IMR-90 (cell line): ENCODE results near the gene RBM15B. TPM values are rescaled to one million over a fixed set of nuclear protein-coding genes. Genes with fewer than 3 reads are reported as not detected.
A peak's percentile ranks its signal among the peaks of the same experiment; 100 is the strongest.

Experiments
- ATAC-seq: fragments of 200-7000 bp; cut with Tn5 transposase; 2 replicates; pipeline ENCODE4 v1.9.1; 2020; ENCODE audit warnings: low read depth, mild to moderate bottlenecking, moderate library complexity
- BruUV-seq: library from RNA; stranded (reverse); fragments of 400-500 nt; replicated peaks from 2 replicates; lab custom pipeline; 2021; lab: Mats Ljungman, UMichigan
- CTCF ChIA-PET: fragments of 300-600 bp; formaldehyde crosslinking; extraction: SDS; loops from one replicate; lab custom pipeline; 2021; ENCODE audit warnings: antibody characterized with exemption; lab: Yijun Ruan, JAX
- POLR2A ChIA-PET: fragments of 300-600 bp; sonication (Branson Sonifier 250); formaldehyde crosslinking; loops from one replicate; lab custom pipeline; 2022; ENCODE audit warnings: antibody characterized with exemption; ENCODE audit not compliant: unreplicated experiment; lab: Charles Lee
- DNase-seq: peaks from one replicate; pipeline ENCODE4 v3.0.0; 2013
- H2AFZ ChIP-seq: replicated peaks from 2 replicates; pipeline ENCODE3; 2013; ENCODE audit warnings: low read length, mild to moderate bottlenecking; ENCODE audit not compliant: poor library complexity
- H2AK5ac ChIP-seq: 2 replicates; pipeline ENCODE4 v1.6.1; 2013; ENCODE audit warnings: low read depth, low read length, inconsistent platforms
- H2AK9ac ChIP-seq: replicated peaks from 2 replicates; pipeline ENCODE3; 2013; ENCODE audit warnings: mild to moderate bottlenecking, low read depth, low read length, moderate library complexity; ENCODE audit not compliant: poor library complexity
- H2BK120ac ChIP-seq: 2 replicates; pipeline ENCODE4 v1.6.1; 2013; ENCODE audit warnings: low read depth, low read length, inconsistent platforms
- H2BK15ac ChIP-seq: 3 replicates; pipeline ENCODE4 v1.6.1; 2013; ENCODE audit warnings: low read depth, low read length, inconsistent platforms
- H2BK20ac ChIP-seq: 2 replicates; pipeline ENCODE4 v1.6.1; 2013; ENCODE audit warnings: low read depth, mild to moderate bottlenecking, inconsistent platforms, low read length, moderate library complexity
- H2BK5ac ChIP-seq: 2 replicates; pipeline ENCODE4 v1.6.1; 2013; ENCODE audit warnings: mild to moderate bottlenecking, low read depth, low read length, inconsistent platforms; ENCODE audit not compliant: poor library complexity, severe bottlenecking
- H3K14ac ChIP-seq: replicated peaks from 2 replicates; pipeline ENCODE4 v1.6.1; 2013; ENCODE audit warnings: low read depth, low read length, inconsistent platforms
- H3K18ac ChIP-seq: 2 replicates; pipeline ENCODE4 v1.6.1; 2013; ENCODE audit warnings: low read depth, low read length, control low read depth
- H3K23ac ChIP-seq: 2 replicates; pipeline ENCODE4 v1.6.1; 2013; ENCODE audit warnings: low read depth, low read length, inconsistent platforms
- H3K27ac ChIP-seq: 2 replicates; pipeline ENCODE4 v1.5.1; 2013; ENCODE audit warnings: mild to moderate bottlenecking, control low read depth, low read length; ENCODE audit not compliant: insufficient read depth
- H3K27me3 ChIP-seq: 2 replicates; pipeline ENCODE4 v1.6.1; 2013; ENCODE audit warnings: low read length; ENCODE audit not compliant: control insufficient read depth, insufficient read depth
- H3K36me3 ChIP-seq: 2 replicates; pipeline ENCODE4 v1.6.1; 2013; ENCODE audit warnings: low read length, mixed read lengths; ENCODE audit not compliant: control insufficient read depth, insufficient read depth
- H3K4ac ChIP-seq: 2 replicates; pipeline ENCODE4 v1.6.1; 2013; ENCODE audit warnings: low read depth, low read length, inconsistent platforms
- H3K4me1 ChIP-seq: 2 replicates; pipeline ENCODE4 v1.6.1; 2013; ENCODE audit warnings: low read length, mixed read lengths; ENCODE audit not compliant: control insufficient read depth, insufficient read depth
- H3K4me2 ChIP-seq: 2 replicates; pipeline ENCODE4 v1.6.1; 2013; ENCODE audit warnings: low read depth, mild to moderate bottlenecking, control low read depth, low read length, moderate library complexity
- H3K4me3 ChIP-seq: 2 replicates; pipeline ENCODE4 v1.5.1; 2013; ENCODE audit warnings: low read depth, mild to moderate bottlenecking, control low read depth, low read length, moderate library complexity; ENCODE audit not compliant: insufficient read depth
- H3K56ac ChIP-seq: 2 replicates; pipeline ENCODE4 v1.6.1; 2013; ENCODE audit warnings: low read length, inconsistent platforms; ENCODE audit not compliant: insufficient read depth; ENCODE audit errors: extremely low read depth
- H3K79me1 ChIP-seq, 2 experiments: 2 replicates each; pipeline ENCODE4 v1.6.1; 2013; ENCODE audit warnings: low read length in 2 of 2, inconsistent platforms in 1 of 2, low read depth in 1 of 2
- H3K9ac ChIP-seq: 2 replicates; pipeline ENCODE4 v1.6.1; 2013; ENCODE audit warnings: low read depth, low read length, control low read depth
- H3K9me1 ChIP-seq: 2 replicates; pipeline ENCODE4 v1.6.1; 2013; ENCODE audit warnings: low read length, inconsistent platforms; ENCODE audit not compliant: insufficient read depth
- H3K9me3 ChIP-seq: 2 replicates; pipeline ENCODE4 v1.6.1; 2013; ENCODE audit warnings: low read length; ENCODE audit not compliant: control insufficient read depth, insufficient read depth
- H4K20me1 ChIP-seq: 2 replicates; pipeline ENCODE4 v1.6.1; 2013; ENCODE audit warnings: low read length, inconsistent platforms; ENCODE audit not compliant: insufficient read depth
- H4K5ac ChIP-seq: 2 replicates; pipeline ENCODE4 v1.6.1; 2013; ENCODE audit warnings: mild to moderate bottlenecking, low read depth, low read length, control low read depth
- H4K8ac ChIP-seq, 2 experiments: 2 replicates each; pipeline ENCODE4 v1.6.1; 2013; ENCODE audit warnings: low read depth in 2 of 2, low read length in 2 of 2, control low read depth in 1 of 2, inconsistent platforms in 1 of 2
- H4K91ac ChIP-seq: 2 replicates; pipeline ENCODE4 v1.6.1; 2013; ENCODE audit warnings: low read depth, low read length, inconsistent platforms; ENCODE audit not compliant: insufficient read depth
- MAFK ChIP-seq: IDR thresholded peaks from 2 replicates; pipeline ENCODE4 v1.6.1; 2012; ENCODE audit warnings: low read depth, low read length, improper control_type of control experiment
- MAZ ChIP-seq: IDR thresholded peaks from 2 replicates; pipeline ENCODE4 v1.6.1; 2012; ENCODE audit warnings: low read depth, mild to moderate bottlenecking, low read length, improper control_type of control experiment, moderate library complexity, borderline replicate concordance
- MXI1 ChIP-seq: IDR thresholded peaks from 2 replicates; pipeline ENCODE4 v1.6.1; 2012; ENCODE audit warnings: low read depth, mild to moderate bottlenecking, low read length, moderate library complexity, borderline replicate concordance
- POLR2A ChIP-seq: IDR thresholded peaks from 2 replicates; pipeline ENCODE4 v1.6.1; 2012; ENCODE audit warnings: mild to moderate bottlenecking, low read depth, low read length
- RAD21 ChIP-seq: IDR thresholded peaks from 2 replicates; pipeline ENCODE4 v1.6.1; 2012; ENCODE audit warnings: low read length, improper control_type of control experiment
- RCOR1 ChIP-seq: IDR thresholded peaks from 2 replicates; pipeline ENCODE4 v1.6.1; 2012; ENCODE audit warnings: mild to moderate bottlenecking, low read length, improper control_type of control experiment; ENCODE audit not compliant: insufficient replicate concordance
- WGBS, 2 experiments: methylation state at CpG; one replicate each; pipeline versions ENCODE4 v1.1.5 to v1.1.7; 2013; ENCODE audit warnings: missing lambda C conversion rate in 2 of 2; ENCODE audit not compliant: insufficient read length in 1 of 2; ENCODE audit errors: extremely low coverage in 2 of 2; 5-methylcytosine and 5-hydroxymethylcytosine counted together
- dilution Hi-C: fragments of 300-500 bp; cut with HindIII; formaldehyde crosslinking; loops from one replicate; pipeline ENCODE4 v1.14.3; 2018; ENCODE audit warnings: low sequenced_read_pairs; ENCODE audit not compliant: unreplicated experiment
- in situ Hi-C: fragments of 300-500 bp; cut with MboI; formaldehyde crosslinking; loops from 3 replicates; pipeline ENCODE4 v1.14.3; 2019; ENCODE audit warnings: low sequenced_read_pairs, inconsistent platforms, mixed read lengths
- intact Hi-C: fragments of 100-400 bp; cut with micrococcal nuclease; formaldehyde crosslinking; loops from 2 replicates; pipeline ENCODE4 v1.10.0; 2022
- polyA plus RNA-seq, 3 experiments: library from polyadenylated mRNA; depleted of rRNA; stranded (reverse); fragments of >200 nt; gene quantifications; 2 replicates each; pipeline ENCODE4 v1.2.3, GENCODE V29; 2012; ENCODE audit warnings: low replicate concordance in 1 of 3
- total RNA-seq: library from RNA; depleted of rRNA; stranded (reverse); fragments of >200 nt; gene quantifications from 2 replicates; pipeline ENCODE4 v1.2.3, GENCODE V29; 2012
- TF ChIP-seq, protein P1 (sequence below): conservative IDR thresholded peaks from 2 replicates; pipeline ENCODE4 v1.5.1; 2012; ENCODE audit warnings: mild to moderate bottlenecking, low read depth, low read length, improper control_type of control experiment
- TF ChIP-seq, protein P2 (sequence below): fragments of 150-350 bp; IDR thresholded peaks from 2 replicates; pipeline ENCODE4 v1.6.1; 2017; ENCODE audit warnings: mild to moderate bottlenecking, antibody characterized with exemption, low read length, low read depth

The RBM15B gene
- total and polyA plus RNA-seq, 2 of the 4 experiments (the other 2 are of a cell fraction) = 16.2 to 17.4 TPM

DNA sequence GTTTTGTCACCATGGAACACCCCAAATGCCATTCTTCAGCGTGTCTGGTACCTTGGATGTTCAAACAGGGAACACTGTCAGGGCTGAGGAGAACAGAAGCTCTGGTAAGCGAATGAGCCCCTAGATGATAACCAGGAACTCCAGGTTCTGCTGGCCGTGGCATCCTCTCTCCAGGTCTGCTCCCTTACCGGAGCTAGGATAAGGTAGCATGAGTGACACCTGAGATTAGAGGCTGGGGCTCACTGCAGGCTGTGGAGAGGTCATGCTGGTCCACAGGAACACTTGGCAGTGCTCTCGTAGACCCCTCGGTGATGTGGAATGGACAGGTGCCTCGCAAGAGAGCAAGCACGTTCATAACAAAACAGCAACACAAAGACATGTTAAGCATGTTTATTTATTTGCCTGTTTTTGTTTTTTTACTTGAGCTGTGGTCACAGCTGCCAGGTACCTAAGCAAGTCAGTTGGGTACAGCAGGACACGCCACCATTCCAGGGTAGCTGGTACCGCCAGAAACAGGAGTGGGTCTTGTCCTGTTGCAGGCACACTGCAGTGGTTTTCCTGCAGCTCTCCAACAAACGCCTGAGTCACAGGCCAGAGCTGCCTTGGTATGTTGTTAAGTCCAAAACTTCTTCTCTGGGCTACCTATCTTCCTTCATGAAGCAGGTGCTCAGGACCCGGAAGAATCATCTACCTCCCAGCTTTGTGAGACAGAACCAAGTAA lies 4.6 kb downstream of the RBM15B start:
- Histone ChIP-seq H3K27ac (no peak overlapping the region), H3K9me1 (peaks cover 19% of the 10 kb centered on the region), H2AK5ac (no peak overlapping the region), H3K4me2 (no peak overlapping the region), H4K20me1 (peaks cover 48% of the 10 kb centered on the region), H3K18ac (no peak overlapping the region), H2BK15ac (no peak overlapping the region), H3K4me3 (no peak overlapping the region), H3K4me1 (peaks cover 25% of the 10 kb centered on the region), H3K36me3 (peaks cover 56% of the 10 kb centered on the region), H3K14ac (no peak overlapping the region), H3K9me3 (no peaks in the 10 kb centered on the region), H2BK5ac (no peak overlapping the region), H3K56ac (no peak overlapping the region), H4K5ac (no peak overlapping the region), H2AK9ac (no peak overlapping the region), H3K27me3 (no peaks in the 10 kb centered on the region), H3K79me1 (peaks cover 14 to 54% of the 10 kb centered on the region in 2 experiments; a peak in 3 of 4 replicates), H4K91ac (no peak overlapping the region), H3K4ac (no peak overlapping the region), H2BK20ac (no peak overlapping the region), H4K8ac (no peak overlapping the region), H3K9ac (no peak overlapping the region), H3K23ac (no peak overlapping the region), H2AFZ (no peak overlapping the region), H2BK120ac (no peak overlapping the region)
- BruUV-seq = no TSS peak
- TF ChIP-seq RAD21 (no peak), MAFK (no peak), RCOR1 (no peak), MAZ (no peak), MXI1 (no peak), POLR2A (no peak)
- TF ChIP-seq, protein P1, sequence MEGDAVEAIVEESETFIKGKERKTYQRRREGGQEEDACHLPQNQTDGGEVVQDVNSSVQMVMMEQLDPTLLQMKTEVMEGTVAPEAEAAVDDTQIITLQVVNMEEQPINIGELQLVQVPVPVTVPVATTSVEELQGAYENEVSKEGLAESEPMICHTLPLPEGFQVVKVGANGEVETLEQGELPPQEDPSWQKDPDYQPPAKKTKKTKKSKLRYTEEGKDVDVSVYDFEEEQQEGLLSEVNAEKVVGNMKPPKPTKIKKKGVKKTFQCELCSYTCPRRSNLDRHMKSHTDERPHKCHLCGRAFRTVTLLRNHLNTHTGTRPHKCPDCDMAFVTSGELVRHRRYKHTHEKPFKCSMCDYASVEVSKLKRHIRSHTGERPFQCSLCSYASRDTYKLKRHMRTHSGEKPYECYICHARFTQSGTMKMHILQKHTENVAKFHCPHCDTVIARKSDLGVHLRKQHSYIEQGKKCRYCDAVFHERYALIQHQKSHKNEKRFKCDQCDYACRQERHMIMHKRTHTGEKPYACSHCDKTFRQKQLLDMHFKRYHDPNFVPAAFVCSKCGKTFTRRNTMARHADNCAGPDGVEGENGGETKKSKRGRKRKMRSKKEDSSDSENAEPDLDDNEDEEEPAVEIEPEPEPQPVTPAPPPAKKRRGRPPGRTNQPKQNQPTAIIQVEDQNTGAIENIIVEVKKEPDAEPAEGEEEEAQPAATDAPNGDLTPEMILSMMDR = no peak
- TF ChIP-seq, protein P2, sequence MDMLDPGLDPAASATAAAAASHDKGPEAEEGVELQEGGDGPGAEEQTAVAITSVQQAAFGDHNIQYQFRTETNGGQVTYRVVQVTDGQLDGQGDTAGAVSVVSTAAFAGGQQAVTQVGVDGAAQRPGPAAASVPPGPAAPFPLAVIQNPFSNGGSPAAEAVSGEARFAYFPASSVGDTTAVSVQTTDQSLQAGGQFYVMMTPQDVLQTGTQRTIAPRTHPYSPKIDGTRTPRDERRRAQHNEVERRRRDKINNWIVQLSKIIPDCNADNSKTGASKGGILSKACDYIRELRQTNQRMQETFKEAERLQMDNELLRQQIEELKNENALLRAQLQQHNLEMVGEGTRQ = no peak
- DNase-seq = peak; percentile 15
- intact Hi-C loops (no loop called here), in situ Hi-C loops (loop anchor here (25.0 kb wide), 2 partner anchors 542 to 1058 kb away; partner anchors contain the start of genes PARP3, RASSF1, RRP9 and TUSC2), dilution Hi-C loops (no loop called here)
- POLR2A ChIA-PET = no interaction called here
- CTCF ChIA-PET = no interaction called here
- whole genome bisulfite sequencing, 2 experiments = 100% methylated on average over 2 of the region's 12 CpGs; no CpG with 5 or more reads in 1 of the 2 experiments
- no peak for ATAC-seq
